Tibial artery (tissue), 4 donors: Measurements from ENCODE around the gene IGDCC3.

Source experiments
- DNase-seq, 2 donors: peaks; one replicate each; pipeline ENCODE4 v3.0.0-alpha.2; 2019
- H3K27ac ChIP-seq, 2 donors: fragments of 200-600 bp; sonication (generic) in 1 of 2; 1 replicate in 1 of 2; 2 replicates in 1 of 2; pipeline ENCODE4 v1.5.1; 2018 to 2019; ENCODE audit warnings: mild to moderate bottlenecking in 1 of 2
- H3K27me3 ChIP-seq, 2 donors: fragments of 200-600 bp; sonication (generic) in 1 of 2; one replicate each; pipeline versions ENCODE4 v1.5.1 to v1.6.0; 2016 to 2019
- H3K36me3 ChIP-seq, 3 donors: fragments of 200-600 bp; sonication (generic) in 2 of 3; one replicate each; pipeline ENCODE4 v1.5.1; 2016 to 2019; ENCODE audit warnings: mild to moderate bottlenecking in 2 of 3
- H3K4me1 ChIP-seq, 4 donors: fragments of 200-600 bp; sonication (generic) in 2 of 4; 1 replicate in 3 of 4; 2 replicates in 1 of 4; pipeline ENCODE4 v1.5.1; 2016 to 2019
- H3K4me3 ChIP-seq, 2 donors: fragments of 200-600 bp; sonication (generic) in 1 of 2; 1 replicate in 1 of 2; 2 replicates in 1 of 2; pipeline ENCODE4 v1.5.1; 2018 to 2019; ENCODE audit warnings: mild to moderate bottlenecking in 2 of 2
- H3K9me3 ChIP-seq, 3 donors: fragments of 200-600 bp; sonication (generic) in 1 of 3; one replicate each; pipeline ENCODE4 v1.5.1; 2016 to 2019
- intact Hi-C: fragments of 100-400 bp; cut with DNase I; formaldehyde crosslinking; loops from one replicate; pipeline ENCODE4 v1.15.0; 2023; ENCODE audit warnings: low total_unique reads
- TF ChIP-seq, protein P1 (sequence below), 2 experiments: fragments of 200-600 bp in 1 of 2; fragments of 450-650 bp in 1 of 2; IDR thresholded peaks; one replicate each; pipeline ENCODE4 v1.5.1; 2017 to 2019; ENCODE audit warnings: antibody characterized with exemption in 2 of 2, mild to moderate bottlenecking in 1 of 2, moderate library complexity in 1 of 2

Gene IGDCC3

DNA sequence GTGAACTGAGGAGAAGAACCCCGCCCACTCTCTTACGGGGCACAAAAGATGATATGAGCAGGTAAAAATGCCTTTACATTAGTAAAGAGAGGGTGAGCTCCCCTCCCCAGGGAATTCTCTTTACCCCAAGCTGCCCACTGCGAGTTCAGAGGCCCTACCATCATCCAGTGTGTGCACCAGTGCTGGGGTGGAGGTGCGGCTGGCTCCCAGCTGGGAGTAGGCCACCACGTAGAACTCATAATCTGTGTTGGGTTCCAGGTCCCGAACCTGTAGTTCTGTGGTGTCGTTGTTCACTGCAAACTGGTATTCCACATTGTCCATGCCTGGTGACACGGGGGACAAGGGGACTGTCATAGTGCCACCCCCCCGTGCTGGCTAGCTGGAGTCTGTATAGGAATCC lies 17.1 kb upstream of the IGDCC3 start:
- Histone ChIP-seq H3K9me3 (no peaks in the 10 kb centered on the region), H3K4me1 (peaks cover 0 to 14% (median 5%) of the 10 kb centered on the region in 4 donors), H3K4me3 (no peak overlapping the region), H3K27ac (no peak overlapping the region), H3K27me3 (peaks cover 0 to 47% of the 10 kb centered on the region in 2 donors), H3K36me3 (no peaks in the 10 kb centered on the region)
- intact Hi-C loops: no loop called here
- no peak for DNase-seq
- TF ChIP-seq, protein P1, sequence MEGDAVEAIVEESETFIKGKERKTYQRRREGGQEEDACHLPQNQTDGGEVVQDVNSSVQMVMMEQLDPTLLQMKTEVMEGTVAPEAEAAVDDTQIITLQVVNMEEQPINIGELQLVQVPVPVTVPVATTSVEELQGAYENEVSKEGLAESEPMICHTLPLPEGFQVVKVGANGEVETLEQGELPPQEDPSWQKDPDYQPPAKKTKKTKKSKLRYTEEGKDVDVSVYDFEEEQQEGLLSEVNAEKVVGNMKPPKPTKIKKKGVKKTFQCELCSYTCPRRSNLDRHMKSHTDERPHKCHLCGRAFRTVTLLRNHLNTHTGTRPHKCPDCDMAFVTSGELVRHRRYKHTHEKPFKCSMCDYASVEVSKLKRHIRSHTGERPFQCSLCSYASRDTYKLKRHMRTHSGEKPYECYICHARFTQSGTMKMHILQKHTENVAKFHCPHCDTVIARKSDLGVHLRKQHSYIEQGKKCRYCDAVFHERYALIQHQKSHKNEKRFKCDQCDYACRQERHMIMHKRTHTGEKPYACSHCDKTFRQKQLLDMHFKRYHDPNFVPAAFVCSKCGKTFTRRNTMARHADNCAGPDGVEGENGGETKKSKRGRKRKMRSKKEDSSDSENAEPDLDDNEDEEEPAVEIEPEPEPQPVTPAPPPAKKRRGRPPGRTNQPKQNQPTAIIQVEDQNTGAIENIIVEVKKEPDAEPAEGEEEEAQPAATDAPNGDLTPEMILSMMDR (IDR thresholded peaks at IDR 0.05): no peak

DNA sequence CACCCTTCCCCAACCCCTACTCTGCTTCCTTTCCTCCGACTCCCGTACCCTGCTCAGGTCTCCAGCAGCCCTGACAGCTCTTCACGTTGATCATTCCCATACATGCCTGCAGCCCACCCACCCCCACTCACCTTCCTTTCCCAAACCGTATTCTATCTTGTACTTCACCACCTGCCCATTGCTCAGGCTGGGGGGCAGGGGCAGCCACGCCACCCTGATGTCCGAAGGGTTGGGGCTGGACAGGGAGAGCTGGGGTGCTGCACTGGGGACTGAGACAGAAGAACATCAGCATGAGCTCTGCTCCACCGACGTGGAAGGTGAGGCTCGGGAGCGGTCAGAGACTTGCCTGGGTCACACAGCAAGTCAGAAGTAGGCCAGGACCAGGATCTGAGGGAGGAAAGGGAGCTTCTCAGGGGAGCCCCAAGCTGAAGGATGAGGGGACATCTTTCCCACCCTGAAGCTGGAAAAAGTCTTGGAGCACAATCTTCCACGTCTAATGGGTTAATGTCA lies 16.5 kb upstream of the IGDCC3 start:
- no peak overlapping the region for H3K27ac ChIP-seq
- peaks cover 0 to 14% (median 5%) of the 10 kb centered on the region in 4 donors for H3K4me1 ChIP-seq
- H3K27me3 ChIP-seq: peaks cover 0 to 47% of the 10 kb centered on the region in 2 donors
- intact Hi-C loops: no loop called here
- TF ChIP-seq, protein P1 (IDR thresholded peaks at IDR 0.05): no peak
- no peak overlapping the region for H3K4me3 ChIP-seq
- no peaks in the 10 kb centered on the region for H3K36me3 ChIP-seq
- DNase-seq: no peak
- no peaks in the 10 kb centered on the region for H3K9me3 ChIP-seq

DNA sequence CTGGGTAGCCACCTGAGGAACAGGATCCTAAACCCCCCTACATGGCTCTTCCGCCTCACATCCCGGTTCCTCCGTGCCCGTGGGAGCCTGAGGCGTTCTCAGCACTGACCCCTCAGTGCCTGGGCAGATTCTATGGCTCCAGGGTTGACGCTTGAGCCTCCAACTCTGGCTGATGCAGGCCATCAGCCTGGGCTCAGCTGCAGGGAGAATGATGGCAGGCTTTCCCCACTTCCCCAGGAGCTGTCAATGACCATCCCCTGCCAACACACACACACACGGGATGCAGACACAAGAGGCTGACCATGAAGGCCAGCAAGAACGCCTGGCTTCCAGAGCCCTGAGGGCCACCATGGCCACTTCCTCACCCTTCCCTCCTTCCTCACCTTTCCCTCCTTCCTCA lies 15.8 kb upstream of the IGDCC3 start:
- H3K27me3 ChIP-seq: peaks cover 0 to 47% of the 10 kb centered on the region in 2 donors
- peaks cover 0 to 14% (median 5%) of the 10 kb centered on the region in 4 donors for H3K4me1 ChIP-seq
- no peak overlapping the region for H3K4me3 ChIP-seq
- H3K36me3 ChIP-seq: no peaks in the 10 kb centered on the region
- no peak for DNase-seq
- intact Hi-C loops: no loop called here
- TF ChIP-seq, protein P1 (IDR thresholded peaks at IDR 0.05): no peak
- H3K9me3 ChIP-seq: no peaks in the 10 kb centered on the region
- H3K27ac ChIP-seq: no peak overlapping the region

DNA sequence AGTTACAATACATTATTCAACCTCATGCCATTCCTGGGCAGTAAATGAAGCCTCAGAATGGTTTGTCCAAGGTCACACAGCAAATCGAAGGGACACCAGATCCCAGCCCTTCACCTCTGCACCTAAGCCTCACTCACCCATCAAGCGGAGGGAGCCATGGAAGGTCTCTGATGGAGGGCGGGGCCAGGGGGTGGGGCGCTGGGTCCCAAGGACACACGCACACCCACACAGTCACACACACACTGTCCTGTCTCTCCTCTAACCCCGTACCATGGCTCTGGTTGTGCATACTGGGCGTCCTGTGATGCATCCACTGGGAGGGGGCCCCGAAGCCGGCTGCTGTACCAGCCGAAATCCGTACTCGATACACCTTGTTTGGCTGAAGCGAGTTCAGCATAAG lies 15.3 kb upstream of the IGDCC3 start:
- Histone ChIP-seq H3K36me3 (no peaks in the 10 kb centered on the region), H3K9me3 (no peaks in the 10 kb centered on the region), H3K4me1 (peaks cover 0 to 14% (median 5%) of the 10 kb centered on the region in 4 donors), H3K27ac (no peak overlapping the region), H3K4me3 (no peak overlapping the region), H3K27me3 (peaks cover 0 to 47% of the 10 kb centered on the region in 2 donors)
- intact Hi-C loops: no loop called here
- DNase-seq: no peak
- TF ChIP-seq, protein P1 (IDR thresholded peaks at IDR 0.05): no peak

DNA sequence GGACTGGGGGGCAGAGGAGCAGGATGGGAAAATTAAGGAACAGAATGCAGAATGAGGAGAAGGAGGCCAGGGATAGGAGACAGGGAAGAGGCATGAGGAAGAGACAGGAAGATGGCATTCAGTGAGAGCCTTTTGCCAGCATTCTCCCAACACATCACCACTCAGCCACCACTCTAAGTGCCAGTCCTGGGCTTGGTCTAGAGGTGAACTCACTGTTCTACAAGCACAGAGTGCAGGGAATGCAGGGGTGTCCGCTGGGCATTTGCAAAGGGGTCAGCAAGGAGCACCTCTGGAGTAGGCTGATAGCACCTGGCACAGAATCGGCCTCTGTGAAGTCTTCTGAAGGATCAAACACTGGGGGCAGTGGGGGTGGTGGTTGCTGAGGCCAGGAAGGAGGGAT lies 14.6 kb upstream of the IGDCC3 start:
- DNase-seq: no peak
- intact Hi-C loops: no loop called here

More for the DNA sequence above, 14.6 kb upstream of the IGDCC3 start:
- Histone ChIP-seq H3K4me3 (no peak overlapping the region), H3K27ac (no peak overlapping the region), H3K27me3 (peaks cover 0 to 47% of the 10 kb centered on the region in 2 donors), H3K36me3 (no peaks in the 10 kb centered on the region), H3K4me1 (peaks cover 0 to 14% (median 5%) of the 10 kb centered on the region in 4 donors), H3K9me3 (no peaks in the 10 kb centered on the region)
- TF ChIP-seq, protein P1 (IDR thresholded peaks at IDR 0.05): no peak
